GM18873 (cell line): ENCODE results near the gene OTUD5.

Experiments
- ATAC-seq: cut with Tn5 transposase; IDR thresholded peaks from one replicate; pipeline ENCODE4 v1.9.1; 2021; ENCODE audit warnings: mild to moderate bottlenecking, moderate library complexity, moderate number of reproducible peaks; ENCODE audit not compliant: unreplicated experiment, low FRiP score

Gene OTUD5

GRCh38 chrX:48913605-48914366 is 43.6 kb downstream of the OTUD5 start:
- ATAC-seq = no peak

GRCh38 chrX:48911412-48912182 is 45.8 kb downstream of the OTUD5 start, which contains the start of gene SLC35A2:
TSS of gene SLC35A2 (minus strand) at chrX:48911646. CDS start at chrX:48911636, 10 bp downstream.
- peak; percentile 53 for ATAC-seq

GRCh38 chrX:48910926-48911411 is 46.4 kb downstream of the OTUD5 start:
- no peak for ATAC-seq

GRCh38 chrX:48909703-48910294 is 47.6 kb downstream of the OTUD5 start:
- no peak for ATAC-seq

GRCh38 chrX:48908600-48908999 is 48.8 kb downstream of the OTUD5 start:
- no peak for ATAC-seq

- no peak for ATAC-seq
Observed at GRCh38 chrX:48905090-48905790, 52.2 kb downstream of the OTUD5 start.

- ATAC-seq = no peak
Observed at GRCh38 chrX:48904626-48905025, 52.8 kb downstream of the OTUD5 start.

GRCh38 chrX:48904180-48904579 is 53.2 kb downstream of the OTUD5 start:
- no peak for ATAC-seq

GRCh38 chrX:48903290-48903689 is 54.1 kb downstream of the OTUD5 start:
- no peak for ATAC-seq

- ATAC-seq = no peak
Observed at GRCh38 chrX:48902776-48903175, 54.6 kb downstream of the OTUD5 start.

GRCh38 chrX:48902135-48902534 is 55.3 kb downstream of the OTUD5 start:
- no peak for ATAC-seq

- ATAC-seq = no peak
Observed at GRCh38 chrX:48901069-48901468, 56.3 kb downstream of the OTUD5 start.

- no peak for ATAC-seq
Observed at GRCh38 chrX:48899078-48899410, 58.4 kb downstream of the OTUD5 start.

GRCh38 chrX:48897625-48898306 is 59.6 kb downstream of the OTUD5 start, which contains the start of the genes PQBP1 and TIMM17B:
TSS of gene PQBP1 (plus strand) at chrX:48897930. CDS start at chrX:48898510, 580 bp downstream.
TSS of gene TIMM17B (minus strand) at chrX:48897768. CDS start at chrX:48897749, 19 bp downstream.
- ATAC-seq = peak; percentile 86

- no peak for ATAC-seq
Observed at GRCh38 chrX:48897157-48897624, 60.2 kb downstream of the OTUD5 start.

GRCh38 chrX:48896611-48897011 is 60.8 kb downstream of the OTUD5 start:
- ATAC-seq = no peak

GRCh38 chrX:48894891-48895290 is 62.5 kb downstream of the OTUD5 start:
- no peak for ATAC-seq

- ATAC-seq = no peak
Observed at GRCh38 chrX:48893556-48894348, 63.7 kb downstream of the OTUD5 start.

- ATAC-seq = no peak
Observed at GRCh38 chrX:48892896-48893295, 64.5 kb downstream of the OTUD5 start.
